Measurements from ENCODE around the gene ZBTB20.
A peak's percentile ranks its signal among the peaks of the same experiment; 100 is the strongest.

The ZBTB20 gene

DNA sequence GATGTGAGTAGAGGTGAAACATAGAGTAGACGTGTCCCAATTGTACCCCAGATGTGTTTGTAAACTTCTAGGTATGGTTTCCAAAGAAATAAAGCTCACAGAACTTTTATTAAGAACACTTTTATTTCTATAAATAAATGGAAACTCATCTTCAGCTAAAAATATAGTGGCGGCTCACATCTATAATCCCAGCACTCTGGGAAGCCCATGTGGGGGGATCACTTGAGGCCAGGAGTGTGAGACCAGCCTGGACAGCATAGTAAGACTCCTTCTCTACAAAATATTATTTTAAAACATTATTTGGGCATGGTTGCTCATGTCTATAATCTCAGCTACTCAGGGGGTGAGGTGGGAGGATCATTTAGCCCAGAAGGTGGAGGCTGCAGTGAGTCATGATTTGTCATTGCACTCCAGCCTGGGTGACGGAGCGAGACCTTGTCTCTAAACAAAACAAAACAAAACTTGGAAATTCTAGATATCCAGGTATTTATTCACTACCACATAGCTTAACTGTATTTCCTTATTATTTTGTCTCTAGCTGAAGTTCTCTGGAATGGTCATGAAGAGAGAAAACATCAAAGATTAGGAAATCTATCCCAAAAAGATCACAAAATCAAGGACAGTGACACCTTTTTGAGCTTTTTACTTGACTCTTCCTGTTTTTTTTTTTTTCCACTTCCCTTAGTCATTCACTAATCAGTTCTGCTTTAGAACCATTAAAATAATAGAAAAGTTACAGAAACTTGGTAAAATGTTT lies 595.1 kb downstream of the ZBTB20 start:
- in situ Hi-C loops (cut with MboI; ENCODE audit: low pct_unique_long_range_greater_than_20kb, low sequenced_read_pairs): no loop called here

DNA sequence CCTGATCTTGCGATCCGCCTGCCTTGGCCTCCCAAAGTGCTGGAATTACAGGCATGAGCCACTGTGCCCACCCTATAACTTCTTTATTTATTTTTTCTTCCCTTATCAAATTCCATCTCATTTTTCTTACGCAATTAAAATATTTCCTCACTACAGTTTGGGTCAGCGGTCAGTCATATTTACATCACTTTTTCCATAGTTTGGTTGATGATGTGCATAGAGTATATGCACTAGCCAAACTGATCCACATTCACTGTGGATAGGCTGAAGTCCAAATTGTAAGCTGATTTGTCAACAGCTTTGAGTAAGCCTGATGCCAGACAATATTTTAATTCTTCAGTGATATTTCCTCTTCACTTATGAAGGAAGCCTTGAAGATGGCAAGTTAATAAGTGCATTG lies 596.9 kb downstream of the ZBTB20 start:
- in situ Hi-C loops (cut with MboI; ENCODE audit: low pct_unique_long_range_greater_than_20kb, low sequenced_read_pairs): no loop called here
- DNase-seq: no peak

More for the DNA sequence above, 595.1 kb downstream of the ZBTB20 start:
- no peak for DNase-seq

DNA sequence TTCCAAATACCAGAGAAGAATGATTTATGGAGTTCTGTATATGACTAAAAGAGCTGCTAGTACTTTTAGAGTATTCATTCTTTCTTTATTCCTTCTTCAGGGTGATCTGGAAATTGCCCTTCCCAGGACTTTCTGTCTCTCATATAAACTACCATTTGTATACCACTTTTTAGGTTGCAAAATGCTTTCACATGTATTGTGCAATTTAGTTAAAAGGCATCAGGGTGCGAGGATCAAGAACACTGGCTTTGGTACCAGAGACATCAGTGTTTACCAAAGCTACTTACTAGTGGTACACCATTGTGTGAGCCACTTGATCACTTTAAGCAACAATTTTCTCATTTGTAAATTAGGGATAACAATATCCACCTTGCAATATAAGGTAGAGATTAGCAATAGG lies 601.9 kb downstream of the ZBTB20 start:
- no peak for DNase-seq
- in situ Hi-C loops (cut with MboI; ENCODE audit: low pct_unique_long_range_greater_than_20kb, low sequenced_read_pairs): no loop called here

DNA sequence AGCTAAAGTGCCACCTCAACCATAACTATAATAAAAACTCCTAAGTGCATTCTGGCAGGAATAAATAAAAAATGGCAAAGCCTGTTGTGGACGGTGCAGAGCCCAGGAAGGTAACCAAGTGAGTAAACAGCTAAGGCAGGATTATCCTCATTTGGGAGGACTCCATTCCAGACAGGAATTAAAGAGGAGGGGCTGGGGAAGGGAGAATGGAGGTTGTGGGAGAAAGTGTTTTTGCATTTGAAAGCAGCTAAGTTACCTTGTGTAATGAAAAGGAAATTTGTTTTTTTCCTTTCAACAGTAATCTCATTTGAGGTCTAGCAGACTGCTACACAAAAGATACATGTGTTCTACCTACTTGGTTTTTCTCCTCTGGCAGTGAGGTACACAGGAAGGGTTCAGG lies 604.7 kb downstream of the ZBTB20 start:
- in situ Hi-C loops (cut with MboI; ENCODE audit: low pct_unique_long_range_greater_than_20kb, low sequenced_read_pairs): no loop called here

DNA sequence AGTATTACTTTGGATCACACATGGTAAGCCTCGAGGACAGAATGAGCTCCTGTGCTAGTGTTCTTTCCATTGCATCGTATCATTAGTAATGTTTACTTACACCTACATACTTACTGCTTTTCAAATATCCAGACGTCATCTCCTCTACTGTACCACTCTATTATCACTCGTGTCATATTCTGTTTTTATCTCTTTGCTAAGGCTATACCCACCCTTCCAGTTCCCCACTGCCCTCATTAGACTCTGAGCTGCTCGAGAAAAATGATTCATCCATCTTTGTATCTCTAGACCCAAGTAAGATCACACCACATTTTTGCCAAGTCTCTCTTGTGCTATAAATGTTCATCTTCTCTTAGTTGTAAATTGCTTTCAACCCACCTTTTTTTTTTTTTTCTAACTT lies 607.6 kb downstream of the ZBTB20 start:
- in situ Hi-C loops (cut with MboI; ENCODE audit: low pct_unique_long_range_greater_than_20kb, low sequenced_read_pairs): no loop called here
- no peak for DNase-seq

More for the DNA sequence above, 604.7 kb downstream of the ZBTB20 start:
- DNase-seq: no peak

DNA sequence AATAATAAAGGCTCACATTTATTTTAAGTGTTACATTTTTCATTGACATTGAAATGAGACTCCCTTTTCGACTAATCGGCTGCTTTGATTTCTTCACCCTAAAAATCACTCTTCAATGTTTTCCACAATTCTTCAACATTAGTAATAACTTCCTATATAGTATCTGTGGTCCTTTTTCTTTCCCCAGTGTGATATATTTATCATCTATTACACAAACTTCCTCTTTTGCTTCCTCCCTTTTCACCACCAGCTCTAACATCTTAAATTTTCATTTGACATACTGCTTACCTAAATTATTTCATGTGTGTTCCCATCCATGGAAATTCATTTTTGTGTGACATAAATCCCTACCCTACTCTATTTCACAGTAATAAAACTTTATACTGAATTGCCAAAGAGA lies 608.9 kb downstream of the ZBTB20 start:
- in situ Hi-C loops (cut with MboI; ENCODE audit: low pct_unique_long_range_greater_than_20kb, low sequenced_read_pairs): no loop called here
- no peak for DNase-seq

DNA sequence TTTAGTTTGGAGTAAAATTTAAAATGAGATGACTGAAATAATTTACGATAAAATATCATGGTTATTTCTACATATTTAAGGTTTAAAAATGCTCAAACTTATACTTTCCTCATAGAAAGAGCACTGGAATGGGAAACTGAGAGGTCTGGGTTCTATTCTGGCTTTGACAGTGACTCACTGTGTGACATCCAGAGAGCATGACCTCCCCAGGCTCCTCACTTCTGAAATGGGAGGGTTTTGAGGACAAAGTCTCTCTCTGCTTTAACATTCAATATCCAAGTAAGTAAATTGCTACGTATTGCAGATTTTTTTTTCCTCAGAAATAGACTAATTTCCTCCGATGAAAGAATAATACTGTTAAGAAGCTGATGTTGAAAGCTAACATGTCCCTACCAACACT lies 618.6 kb downstream of the ZBTB20 start:
- in situ Hi-C loops (cut with MboI; ENCODE audit: low pct_unique_long_range_greater_than_20kb, low sequenced_read_pairs): no loop called here
- DNase-seq: no peak

DNA sequence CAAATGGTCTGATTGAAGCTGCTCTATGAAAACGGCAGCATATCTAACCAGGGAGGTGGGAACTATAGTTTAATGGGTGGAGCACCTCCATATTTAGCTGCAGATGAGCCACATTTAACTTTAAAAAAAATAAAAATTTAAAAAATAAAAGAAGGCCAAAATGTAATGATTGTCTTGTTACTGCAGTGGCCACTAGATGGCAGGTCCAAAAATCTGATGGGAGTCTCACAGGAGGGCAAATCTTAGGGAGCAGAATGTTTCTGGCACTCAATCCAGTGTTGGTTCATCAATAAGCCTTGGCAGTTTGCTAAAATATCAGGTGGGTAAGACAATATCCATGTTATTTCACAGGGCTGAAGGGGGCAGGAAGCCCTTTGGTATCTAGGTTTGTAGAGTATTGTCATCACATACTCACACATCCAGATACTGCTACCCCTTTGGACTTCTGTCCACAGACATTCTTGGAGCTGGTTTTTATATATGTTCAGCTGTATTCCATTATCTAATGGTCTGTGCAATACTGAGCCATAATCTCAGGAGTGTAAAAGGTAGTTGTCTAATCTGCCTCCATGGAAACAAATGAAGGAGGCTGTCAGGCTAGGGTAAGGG lies 619.9 kb downstream of the ZBTB20 start:
- in situ Hi-C loops (cut with MboI; ENCODE audit: low pct_unique_long_range_greater_than_20kb, low sequenced_read_pairs): no loop called here
- no peak for DNase-seq

DNA sequence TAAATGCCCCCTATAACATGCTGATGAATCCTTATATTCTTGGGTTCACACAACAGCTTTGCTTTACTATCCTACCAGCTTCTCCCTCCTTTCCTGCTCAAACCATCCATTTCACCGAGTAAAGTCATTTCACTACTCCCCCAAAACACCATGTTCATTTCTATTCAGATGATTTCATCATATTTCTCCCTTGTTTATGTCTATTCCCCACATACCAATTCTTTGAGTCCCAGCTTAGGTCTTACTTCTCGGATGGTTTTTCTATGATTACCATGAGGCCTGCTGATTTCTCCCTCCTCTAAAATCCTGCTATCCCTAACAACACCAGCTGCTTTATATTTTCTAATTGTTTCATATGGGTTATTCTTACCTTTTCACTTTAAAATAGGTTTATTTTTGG lies 621.8 kb downstream of the ZBTB20 start:
- in situ Hi-C loops (cut with MboI; ENCODE audit: low pct_unique_long_range_greater_than_20kb, low sequenced_read_pairs): no loop called here

DNA sequence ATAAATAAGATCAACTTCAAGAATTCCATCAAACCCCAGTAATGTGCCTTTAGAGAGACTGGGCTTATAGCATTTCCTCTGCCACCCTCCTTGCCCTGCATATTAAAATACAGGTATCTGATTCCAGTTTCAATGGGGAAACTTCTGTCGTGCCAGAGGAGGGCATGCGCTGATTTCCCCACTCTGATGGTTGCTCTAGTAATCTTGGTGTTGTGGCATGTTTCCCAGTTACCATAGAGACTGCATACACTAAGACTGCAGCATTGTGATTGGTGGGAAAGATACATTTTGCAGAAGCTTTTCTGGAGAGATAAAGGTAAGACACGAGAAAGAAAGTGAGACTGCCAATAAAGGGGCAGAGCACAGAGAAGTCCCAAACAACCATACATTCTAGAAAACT lies 627.7 kb downstream of the ZBTB20 start:
- DNase-seq: no peak
- in situ Hi-C loops (cut with MboI; ENCODE audit: low pct_unique_long_range_greater_than_20kb, low sequenced_read_pairs): no loop called here

More for the DNA sequence above, 621.8 kb downstream of the ZBTB20 start:
- no peak for DNase-seq

DNA sequence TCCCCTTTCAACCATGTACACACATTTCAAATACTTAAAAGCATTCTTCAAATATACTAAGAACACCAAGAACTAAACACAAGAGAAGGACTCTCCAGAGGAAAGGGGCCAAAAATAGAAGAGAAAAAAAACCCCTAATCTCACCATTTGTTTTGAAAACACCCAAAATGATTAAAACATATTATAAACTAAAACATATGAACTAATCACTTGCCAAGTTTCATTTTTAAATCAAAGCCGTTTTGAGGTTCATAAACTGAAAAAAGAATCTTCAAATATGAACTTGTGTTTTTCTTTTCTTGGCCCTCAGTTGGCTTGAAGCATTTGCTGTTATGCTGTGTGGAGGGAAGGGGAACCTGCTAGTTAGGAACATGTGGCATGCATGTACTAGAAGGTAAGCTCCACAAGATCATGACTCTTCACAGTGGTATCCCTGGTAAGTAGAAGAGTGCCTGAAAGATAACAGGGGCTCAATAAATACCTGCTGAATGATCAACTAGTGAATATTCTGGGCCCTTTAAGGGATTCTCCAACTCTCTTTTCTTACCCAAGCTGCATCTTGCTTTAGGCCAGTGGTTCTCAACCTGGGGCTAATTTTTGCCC lies 628.8 kb downstream of the ZBTB20 start:
- in situ Hi-C loops (cut with MboI; ENCODE audit: low pct_unique_long_range_greater_than_20kb, low sequenced_read_pairs): no loop called here
- DNase-seq: no peak

DNA sequence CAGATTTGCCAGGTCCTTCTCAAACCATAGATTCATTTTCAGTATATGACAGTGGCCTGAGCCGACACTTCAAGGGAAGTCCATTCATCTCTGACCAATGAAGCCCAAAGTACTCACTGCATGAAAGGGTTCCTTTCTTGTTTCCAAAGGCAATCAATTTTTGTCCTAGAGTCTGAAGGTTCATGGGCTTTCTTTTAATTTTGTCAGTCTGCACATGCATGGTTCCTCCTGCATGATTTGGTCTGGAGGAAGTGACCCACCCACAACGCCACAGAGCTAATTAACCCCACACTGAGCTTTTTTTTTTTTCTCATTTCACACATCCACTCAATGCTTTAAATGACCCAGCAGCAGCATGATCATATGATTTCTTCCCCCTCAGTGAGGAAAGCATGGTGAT lies 636.9 kb downstream of the ZBTB20 start:
- DNase-seq: no peak
- in situ Hi-C loops (cut with MboI; ENCODE audit: low pct_unique_long_range_greater_than_20kb, low sequenced_read_pairs): no loop called here

DNA sequence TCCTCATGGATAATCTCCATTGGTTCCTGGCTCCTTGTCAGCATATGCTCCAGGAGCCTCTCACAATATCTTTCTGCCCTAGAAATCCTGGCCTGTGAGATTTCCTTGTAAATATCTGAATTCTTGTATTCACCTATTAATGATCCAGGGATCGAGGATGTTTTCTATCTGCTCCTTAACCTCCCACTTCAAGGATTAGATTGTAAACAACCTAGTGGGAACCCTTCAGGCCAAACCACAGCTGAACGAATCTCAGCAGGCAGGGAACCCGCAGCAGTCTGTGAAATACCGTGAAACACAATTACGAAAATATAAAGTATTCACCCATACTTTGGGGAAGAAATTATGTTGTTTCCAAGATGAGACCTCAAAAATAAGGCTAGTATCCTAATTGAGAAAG lies 637.3 kb downstream of the ZBTB20 start:
- DNase-seq: no peak
- in situ Hi-C loops (cut with MboI; ENCODE audit: low pct_unique_long_range_greater_than_20kb, low sequenced_read_pairs): no loop called here

DNA sequence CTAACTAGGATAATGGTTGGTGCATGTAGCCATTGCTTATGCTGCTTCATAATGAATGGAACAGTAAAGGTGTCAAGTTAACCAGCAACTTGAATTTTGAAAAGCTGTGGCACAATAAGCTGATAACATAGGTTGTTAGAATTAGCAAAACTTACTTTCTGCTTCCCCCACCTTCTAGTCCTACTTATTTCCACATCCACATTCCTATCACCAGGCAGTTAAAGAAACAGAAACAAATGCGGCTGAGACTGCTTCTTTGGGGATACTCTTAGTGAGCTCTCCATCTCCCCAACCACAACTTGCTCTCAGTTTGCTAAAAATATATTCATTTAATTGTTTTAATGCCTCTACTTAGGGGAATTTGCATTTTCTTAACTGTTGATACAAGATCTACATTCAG lies 638.1 kb downstream of the ZBTB20 start:
- no peak for DNase-seq
- in situ Hi-C loops (cut with MboI; ENCODE audit: low pct_unique_long_range_greater_than_20kb, low sequenced_read_pairs): no loop called here

DNA sequence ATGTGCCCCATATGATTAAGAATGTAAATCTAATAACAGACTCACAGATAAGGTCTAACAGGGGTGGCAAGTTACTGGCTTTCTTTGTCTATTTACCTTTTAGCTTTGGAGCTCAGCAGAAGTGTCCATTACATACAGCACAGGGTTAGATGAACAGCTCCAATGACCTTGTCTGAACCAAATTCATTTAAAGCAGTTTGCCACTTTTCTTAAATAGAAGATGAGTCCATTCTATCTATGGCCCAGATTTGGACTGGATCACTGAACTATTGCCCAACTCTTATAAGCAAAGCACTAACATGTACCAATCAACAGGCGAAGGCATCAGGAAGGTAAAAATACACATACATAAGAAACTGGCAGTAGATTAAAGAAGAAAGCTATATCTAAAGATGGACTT lies 638.9 kb downstream of the ZBTB20 start:
- DNase-seq: no peak
- in situ Hi-C loops (cut with MboI; ENCODE audit: low pct_unique_long_range_greater_than_20kb, low sequenced_read_pairs): no loop called here

DNA sequence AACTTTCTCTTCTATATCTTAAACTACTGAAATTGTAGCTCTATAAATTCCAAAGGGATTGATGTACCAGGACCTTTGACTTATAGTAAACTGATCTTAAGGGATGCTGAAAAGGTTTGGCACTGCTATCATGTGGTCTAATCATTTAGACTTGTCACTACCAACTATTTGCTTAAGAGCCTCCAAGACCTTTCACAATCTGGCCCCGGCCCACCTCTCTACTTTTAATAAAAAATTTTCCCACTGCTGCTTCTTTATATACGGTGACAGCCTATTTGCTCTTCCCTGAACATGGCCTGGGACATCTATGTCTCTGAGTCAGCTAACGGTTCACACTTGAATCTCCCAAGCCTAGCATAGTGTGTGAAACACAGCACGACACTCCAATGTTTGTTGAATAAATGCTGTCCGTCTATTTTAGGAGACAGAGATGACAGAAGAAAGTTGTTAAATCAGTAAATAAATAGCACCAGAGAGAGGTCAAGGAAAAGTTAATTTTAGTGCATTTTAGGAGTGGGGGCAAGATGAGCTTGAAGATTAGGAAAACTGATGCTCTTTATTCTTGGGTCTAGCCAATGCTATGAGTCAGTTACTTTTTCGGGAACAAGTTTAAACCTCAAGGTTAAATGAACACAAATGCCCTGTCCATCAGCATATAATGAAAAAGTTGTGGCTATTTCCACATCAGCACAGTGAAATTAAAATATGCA lies 640.3 kb downstream of the ZBTB20 start:
- no peak for DNase-seq
- in situ Hi-C loops (cut with MboI; ENCODE audit: low pct_unique_long_range_greater_than_20kb, low sequenced_read_pairs): no loop called here

DNA sequence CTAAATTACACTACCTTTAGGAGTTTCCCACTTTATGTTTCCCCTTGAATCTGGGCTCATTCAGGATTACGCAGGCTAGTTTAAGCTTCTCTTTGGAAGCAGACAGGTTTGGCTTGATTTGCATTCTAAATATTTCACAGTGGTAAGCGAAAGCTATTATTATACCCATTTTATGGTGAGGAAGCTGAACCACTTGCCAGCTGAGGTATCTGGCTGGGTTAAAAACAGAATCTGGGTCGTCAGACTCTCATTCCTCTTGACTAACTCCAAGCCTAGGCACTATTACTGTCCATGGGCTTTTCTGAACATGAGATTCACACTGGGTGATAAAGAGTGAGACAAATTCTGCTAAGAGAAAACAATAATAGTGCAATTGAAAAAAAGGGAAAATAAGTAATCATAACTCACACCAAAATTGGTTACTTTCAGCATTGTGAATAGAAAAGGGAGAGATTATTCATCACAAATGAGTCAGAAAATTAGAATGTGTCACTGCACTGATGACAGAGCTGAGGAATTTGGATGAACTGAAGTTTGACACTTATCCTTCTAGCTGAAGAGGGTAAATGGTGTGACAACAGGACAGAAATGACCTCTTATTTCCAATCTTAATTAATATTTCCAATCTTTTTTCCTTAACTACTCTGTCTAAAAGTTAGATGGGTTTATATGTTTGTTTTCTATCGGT lies 642.0 kb downstream of the ZBTB20 start:
- in situ Hi-C loops (cut with MboI; ENCODE audit: low pct_unique_long_range_greater_than_20kb, low sequenced_read_pairs): no loop called here
- DNase-seq: no peak

DNA sequence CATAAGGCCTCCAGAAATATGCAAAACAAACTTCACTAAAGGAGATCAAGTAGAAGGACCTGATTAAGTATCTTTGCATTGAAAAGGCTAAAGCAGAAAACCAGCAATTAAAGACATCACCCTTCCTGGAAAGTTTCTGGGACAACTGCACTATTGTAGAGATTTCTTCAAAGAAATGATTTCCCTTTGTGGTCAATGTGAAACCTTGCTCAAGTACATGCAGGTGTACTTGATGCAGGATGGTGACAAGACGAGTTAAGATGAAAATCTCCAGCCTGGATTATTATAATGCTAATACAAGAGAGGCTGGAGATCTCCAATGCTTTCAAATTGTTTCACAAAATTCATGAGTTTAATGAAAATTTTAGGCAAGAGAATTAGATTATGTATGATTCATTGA lies 644.9 kb downstream of the ZBTB20 start:
- in situ Hi-C loops (cut with MboI; ENCODE audit: low pct_unique_long_range_greater_than_20kb, low sequenced_read_pairs): no loop called here
- no peak for DNase-seq

DNA sequence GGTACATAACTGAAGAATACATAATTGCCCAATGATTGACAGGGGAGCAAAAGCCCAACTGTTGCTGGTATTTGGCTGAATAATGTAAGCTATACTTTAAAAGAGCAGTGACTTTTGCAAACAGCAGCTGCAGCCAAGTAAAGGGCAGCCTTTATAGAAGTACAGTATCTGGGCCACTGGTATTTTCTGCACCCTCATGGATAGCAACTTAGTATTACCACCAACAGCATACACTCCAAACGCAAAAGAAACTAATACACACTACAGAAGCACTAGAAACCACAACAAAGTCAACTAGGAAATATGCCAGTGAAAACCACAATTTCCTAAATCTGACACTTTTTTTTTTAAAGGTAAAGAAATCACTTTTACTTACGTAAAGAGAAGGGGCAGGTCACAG lies 647.1 kb downstream of the ZBTB20 start:
- in situ Hi-C loops (cut with MboI; ENCODE audit: low pct_unique_long_range_greater_than_20kb, low sequenced_read_pairs): no loop called here

More for the DNA sequence above, 647.1 kb downstream of the ZBTB20 start:
- DNase-seq: peak; percentile 9
